Urothelium cell line (cell line): ENCODE data around the gene ANGPTL8.

Experiments used
- DNase-seq: peaks from one replicate; pipeline ENCODE4 v3.0.0; 2011; ENCODE audit warnings: low spot score, mixed read lengths
- FAIRE-seq: peaks from 2 replicates; lab custom pipeline; 2011; peaks lifted over from hg19 to GRCh38; lab: Jason Lieb, UNC

Gene ANGPTL8

DNA sequence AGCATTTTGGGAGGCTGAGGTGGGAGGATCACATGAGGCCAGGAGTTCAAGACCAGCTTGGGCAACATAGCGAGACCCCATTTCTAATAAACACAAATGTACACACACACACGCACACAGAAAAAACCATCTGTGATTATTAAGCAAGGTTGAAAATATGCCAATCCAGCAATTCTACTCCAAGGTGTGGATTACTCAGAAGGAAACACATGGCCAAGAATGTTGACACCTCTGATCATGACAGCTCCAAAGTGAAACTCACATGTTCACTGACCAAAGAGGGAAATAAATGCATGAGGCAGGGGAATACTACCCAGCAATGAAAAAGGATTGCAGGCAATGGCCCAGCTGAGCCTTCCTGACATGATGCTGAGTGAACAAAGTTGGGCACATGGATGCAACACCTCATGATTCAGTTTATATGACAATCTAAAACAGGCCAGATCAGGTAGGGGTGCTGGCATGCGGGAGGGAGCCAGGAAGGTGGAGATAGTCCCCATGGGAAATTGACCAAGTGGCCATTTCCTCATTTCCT is 18.5 kb downstream of the ANGPTL8 start:
- DNase-seq (no peak), FAIRE-seq (no peak)

DNA sequence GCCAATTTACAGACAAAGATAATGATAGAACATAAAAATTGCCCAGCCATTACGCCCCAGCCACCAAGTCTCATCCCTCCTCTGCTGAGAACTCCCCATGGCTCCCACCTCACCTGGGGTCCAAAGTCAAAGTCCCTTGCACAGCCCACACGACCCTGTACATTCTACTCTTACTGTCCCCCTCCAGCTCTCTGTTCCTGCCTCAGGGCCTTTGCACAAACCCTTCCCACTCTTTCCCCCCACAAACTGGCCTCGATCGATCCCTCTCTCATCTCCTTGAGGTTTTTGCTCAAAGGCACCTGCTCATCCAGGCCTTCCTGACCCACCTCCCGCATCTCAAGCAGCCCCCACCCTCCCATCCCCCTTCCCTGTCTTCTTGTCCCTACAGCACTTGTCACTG is 21.6 kb downstream of the ANGPTL8 start:
- DNase-seq (no peak), FAIRE-seq (no peak)

DNA sequence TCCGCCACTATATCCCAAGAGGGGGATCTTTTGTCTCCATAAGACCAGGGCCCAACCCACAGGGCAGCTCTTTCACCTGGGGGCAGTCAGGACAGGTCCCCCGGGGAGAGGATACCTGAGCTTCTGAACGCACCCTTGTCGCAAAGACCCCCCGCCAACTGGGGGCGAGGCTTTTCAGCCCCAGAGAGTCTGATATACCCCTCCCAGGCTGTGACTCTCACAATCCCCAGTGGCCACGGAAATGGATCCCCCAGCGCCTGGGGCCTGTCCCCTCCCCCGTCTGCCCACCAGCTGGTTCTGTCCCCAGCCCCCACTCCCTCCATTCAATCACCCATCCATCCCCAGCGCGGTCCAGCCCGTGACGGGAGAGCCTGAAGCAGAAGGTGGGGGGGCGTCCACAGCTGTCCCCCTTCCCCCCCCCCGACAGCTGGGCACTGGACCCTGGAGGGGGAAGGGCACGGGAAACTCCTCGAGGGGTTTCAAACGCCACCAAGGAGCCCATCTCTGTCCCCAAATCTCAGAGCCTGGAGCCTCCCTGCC is 22.1 kb downstream of the ANGPTL8 start:
- no peak for DNase-seq
- FAIRE-seq, result no peak

DNA sequence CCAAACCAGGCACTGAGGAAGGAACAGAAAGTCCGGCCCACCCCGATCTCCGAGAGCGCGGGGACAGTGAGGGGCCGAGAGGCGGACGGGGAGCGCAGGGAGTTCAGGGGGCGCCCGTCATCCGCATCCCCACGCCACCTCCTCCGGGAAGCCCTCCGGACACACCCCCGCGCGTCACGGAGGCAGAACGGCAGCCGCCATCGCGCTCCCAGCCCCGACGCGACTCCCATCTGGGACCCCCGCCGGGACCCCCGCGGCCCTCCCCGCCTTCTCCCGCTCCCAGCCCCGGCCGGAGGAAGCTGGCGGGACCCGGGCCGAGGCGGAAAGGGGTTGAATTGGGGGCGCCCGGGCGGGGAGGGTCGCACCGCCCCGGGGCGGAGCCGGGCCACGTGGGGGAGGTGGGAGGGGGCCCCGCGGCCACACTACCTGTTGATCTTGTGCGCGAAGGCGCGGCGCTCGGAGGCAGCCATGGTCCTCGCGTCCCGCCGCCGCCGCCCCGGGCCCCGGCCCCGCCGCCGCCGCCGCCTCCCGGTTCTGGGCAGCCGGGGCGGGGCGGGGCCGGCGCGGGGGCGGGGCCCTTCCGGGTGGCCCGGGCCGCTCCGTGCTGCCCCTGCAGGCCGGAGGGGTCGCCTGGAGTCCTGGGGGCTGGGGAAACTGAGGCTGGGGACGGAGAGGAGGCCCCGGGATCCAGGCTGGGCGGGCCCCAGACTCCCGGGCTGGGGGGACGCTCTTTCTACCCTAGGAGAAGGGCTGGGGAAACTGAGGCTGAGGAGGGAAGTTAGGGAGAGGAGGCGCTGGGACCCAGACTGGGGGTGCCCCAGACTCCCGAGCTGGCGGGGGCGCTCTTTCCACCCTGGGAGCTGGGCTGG is 22.8 kb downstream of the ANGPTL8 start, which contains the start of gene DOCK6:
DOCK6 (minus strand) TSS at position 554 of the 869 bp plus-strand sequence; CDS start at position 470, 84 bp downstream.
- no peak for FAIRE-seq
- DNase-seq, result peak; percentile 61

DNA sequence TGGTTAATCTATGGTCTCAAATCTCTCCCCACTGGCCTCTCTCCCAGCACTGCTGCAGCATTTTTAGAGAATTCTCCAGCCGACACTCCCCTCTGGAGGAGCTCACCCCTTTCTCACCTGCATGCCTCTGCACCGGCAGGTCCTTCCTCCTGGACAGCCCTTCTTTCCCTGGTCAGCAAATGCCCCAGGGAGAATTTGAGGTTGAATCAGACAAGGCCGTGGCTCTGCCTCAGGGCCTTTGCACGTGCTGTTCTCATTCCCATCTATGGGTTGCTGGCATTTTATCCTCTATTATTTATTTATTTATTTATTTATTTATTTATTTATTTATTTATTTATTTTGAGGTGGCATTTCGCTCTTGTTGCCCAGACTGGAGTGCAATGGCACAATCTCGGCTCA is 24.3 kb downstream of the ANGPTL8 start:
- FAIRE-seq (no peak), DNase-seq (no peak)

DNA sequence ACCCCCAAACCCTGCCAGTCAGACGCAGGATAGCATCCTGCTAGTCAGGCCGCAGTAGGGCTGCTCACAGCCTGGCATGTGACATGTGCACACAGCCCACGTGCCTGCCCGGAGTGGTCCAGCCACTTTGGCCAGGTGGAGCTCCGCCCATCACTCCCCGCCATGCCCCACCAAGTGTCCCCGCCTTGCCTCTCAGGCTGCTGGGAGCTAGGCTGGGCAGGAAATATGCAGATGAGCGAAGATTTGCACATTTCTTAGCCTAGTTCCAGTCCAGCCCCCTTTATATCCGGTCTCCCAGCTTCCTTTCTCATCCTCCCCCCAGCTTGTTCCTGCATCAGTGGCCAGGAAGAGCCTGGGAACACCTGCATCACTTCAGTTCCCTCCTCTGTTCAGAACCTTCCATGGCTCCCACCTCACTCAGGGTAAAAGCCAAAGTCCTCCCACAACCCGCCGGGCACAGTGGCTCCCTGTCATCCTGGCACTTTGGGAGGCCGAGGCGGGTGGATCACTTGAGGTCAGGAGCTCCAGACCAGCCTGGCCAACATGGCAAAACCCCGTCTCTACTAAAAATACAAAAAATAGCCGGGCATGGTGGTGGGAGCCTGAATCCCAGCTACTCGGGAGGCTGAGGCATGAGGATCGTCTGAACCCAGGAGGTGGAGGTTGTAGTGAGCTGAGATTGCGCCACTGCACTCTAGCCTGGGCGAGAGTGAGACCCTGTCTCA is 25.2 kb downstream of the ANGPTL8 start:
- FAIRE-seq (no peak), DNase-seq (no peak)

DNA sequence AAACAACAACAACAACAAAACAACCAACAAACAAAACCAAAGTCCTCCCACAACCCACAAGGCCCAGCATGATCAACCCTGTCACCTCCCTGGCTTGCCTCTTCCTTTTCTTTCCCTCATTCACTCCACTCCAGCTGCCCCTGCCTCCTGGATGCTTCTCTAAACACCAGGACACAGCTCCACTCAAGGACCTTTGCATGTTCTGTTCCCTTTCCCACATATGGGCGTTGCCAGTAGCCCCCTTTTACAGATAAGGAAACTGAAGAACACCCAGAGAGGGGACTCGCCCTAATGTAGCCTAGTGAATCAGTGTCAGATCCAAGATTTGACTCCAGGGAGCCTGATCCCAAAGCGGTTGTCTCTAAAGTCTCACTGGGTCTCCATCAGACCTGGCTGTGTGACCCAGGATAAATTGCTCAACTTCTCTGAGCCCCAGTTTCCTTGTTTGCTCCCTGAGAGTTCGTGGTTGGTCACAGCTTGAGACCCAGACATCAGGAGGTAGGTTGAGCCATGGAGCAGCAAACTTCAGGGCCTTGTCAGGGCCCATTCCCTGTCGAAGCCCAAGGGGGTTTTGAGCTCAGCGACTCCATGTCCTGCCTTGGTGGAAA is 25.9 kb downstream of the ANGPTL8 start:
- FAIRE-seq (no peak), DNase-seq (no peak)

DNA sequence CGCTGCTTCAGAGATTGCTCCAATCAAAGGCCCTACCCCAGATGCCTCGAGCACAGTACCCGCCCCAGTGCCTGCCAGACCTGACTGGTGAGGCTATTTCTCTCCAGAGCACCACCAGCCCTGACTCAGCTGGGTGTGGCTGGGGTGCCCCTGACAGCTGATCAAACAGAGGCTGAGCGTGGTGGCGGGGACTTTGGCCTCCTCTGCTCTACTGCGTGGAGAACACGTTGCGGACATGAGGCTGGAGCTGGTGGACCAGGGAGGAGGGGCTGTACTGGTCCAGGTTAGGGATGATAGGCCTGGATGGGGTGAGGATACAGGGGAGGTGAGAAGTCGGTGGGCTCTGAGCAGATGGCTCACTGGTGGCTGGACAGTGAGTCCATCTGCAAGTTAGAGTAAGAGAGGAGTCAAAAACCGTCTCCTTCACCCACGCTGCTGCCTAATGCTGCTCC is 26.4 kb downstream of the ANGPTL8 start:
- no peak for FAIRE-seq
- DNase-seq, result peak; percentile 42

DNA sequence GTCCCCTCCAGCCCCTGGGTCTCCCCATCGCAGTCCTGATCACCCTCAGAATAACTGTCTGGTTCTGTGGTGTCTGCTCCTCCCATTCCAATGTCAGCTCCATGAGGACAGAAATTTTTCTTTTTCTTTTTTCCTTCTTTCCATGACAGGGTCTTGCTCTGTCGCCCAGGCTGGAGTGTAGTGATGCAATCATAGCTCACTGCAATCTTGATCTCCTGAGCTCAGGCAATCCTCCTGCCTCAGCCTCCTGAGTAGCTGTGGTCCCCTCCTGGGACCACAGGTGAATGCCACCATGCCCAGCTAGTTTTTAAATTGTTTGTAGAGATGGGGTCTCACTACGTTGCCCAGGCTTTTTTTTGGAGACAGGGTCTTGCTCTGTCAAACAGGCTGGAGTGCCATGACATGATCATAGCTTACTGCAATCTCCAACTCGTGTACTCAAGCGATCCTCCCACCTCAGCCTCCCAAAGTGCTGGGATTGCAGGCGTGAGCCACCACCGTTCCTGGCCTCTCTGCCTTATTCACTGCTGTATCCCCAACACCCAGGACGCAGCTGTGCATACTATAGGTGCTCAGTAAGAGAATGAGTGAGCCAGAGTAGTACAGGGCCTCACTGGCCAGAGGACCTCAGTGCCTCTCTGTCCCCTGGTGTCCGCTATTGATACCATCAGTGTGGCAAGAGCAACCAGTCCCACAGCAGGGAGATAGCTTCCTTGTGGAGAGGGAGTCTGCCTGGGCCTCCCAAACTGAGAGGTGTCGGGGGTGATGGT is 28.1 kb downstream of the ANGPTL8 start:
- no peak for FAIRE-seq
- no peak for DNase-seq

DNA sequence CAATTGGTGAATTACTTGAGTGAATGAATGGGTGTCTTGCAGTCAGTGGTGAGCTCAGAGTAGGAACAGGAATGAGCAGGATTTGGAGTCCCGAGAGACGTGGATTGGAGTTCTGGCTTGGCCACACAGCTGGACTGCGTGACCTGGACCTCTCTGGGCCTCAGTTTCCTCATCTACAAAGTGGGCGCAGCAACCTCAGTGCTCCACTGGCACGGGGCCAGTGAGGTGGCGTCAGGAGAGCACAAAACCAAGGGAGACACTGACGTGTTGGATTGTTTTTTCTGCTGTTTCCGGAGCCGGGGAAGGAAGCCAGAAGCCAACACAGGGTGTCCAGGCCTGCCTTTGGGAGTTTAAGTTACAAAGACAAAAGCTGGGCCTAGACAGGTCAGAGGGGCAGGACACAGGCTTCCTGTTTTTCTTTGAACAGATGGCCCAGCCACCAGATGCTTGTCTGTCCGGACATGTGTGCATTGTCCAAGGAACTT is 29.4 kb downstream of the ANGPTL8 start:
- FAIRE-seq, result no peak

DNA sequence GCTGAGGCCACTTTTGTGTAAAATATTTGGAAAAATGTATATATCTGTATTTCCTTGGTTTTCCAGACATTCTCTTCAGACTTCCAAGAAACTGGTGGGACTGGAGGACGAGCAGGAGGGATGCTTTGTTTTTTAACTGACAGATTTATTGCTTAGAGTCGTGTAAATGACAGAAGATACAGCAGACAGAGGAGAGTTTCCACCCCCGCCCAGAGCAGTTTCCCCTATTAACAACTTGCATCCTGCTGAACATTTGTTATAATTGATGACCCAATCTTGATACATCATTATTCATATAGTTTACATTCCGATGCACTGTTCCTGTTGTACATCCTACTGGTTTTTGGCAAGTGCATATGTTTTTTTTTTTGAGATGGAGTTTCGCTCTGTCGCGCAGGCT is 30.0 kb downstream of the ANGPTL8 start:
- FAIRE-seq (no peak), DNase-seq (no peak)

More for the DNA sequence above, 29.4 kb downstream of the ANGPTL8 start:
- no peak for DNase-seq

DNA sequence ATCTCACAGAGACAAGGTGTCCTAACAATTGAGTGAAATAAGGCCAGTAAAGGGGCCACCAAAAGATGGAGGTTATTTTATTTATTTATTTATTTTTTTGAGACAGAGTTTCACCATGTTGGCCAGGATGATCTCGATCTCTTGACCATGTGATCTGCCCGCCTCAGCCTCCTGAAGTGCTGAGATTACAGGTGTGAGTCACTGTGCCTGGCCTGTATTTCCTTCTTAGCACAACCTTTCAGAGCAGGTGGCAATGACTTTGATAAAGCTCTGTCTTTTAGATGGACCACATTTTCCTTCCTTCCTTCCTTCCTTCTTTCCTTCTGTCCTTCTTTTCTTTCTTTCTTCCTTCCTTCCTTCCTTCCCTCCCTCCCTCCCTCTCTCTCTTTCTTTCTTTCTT is 33.9 kb downstream of the ANGPTL8 start:
- DNase-seq (no peak), FAIRE-seq (no peak)

DNA sequence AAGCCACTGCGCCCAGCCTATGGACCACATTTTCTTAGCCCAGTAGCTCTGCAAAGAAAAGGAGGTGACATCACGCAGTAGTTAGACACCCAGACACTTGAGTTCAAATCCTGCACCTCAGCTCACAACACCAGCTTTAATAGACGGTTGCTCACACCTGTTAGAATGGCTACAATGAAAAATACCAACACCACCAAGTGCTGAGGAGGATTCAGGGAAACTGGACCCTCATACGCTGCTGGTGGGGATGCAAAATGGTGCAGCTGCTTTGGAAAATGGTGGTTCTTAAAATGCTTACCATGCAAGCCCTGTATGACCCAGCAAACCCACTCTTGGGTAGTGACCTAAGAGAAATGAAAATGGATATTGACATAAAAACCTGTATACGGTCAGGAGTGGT is 34.6 kb downstream of the ANGPTL8 start:
- DNase-seq, result no peak
- no peak for FAIRE-seq

DNA sequence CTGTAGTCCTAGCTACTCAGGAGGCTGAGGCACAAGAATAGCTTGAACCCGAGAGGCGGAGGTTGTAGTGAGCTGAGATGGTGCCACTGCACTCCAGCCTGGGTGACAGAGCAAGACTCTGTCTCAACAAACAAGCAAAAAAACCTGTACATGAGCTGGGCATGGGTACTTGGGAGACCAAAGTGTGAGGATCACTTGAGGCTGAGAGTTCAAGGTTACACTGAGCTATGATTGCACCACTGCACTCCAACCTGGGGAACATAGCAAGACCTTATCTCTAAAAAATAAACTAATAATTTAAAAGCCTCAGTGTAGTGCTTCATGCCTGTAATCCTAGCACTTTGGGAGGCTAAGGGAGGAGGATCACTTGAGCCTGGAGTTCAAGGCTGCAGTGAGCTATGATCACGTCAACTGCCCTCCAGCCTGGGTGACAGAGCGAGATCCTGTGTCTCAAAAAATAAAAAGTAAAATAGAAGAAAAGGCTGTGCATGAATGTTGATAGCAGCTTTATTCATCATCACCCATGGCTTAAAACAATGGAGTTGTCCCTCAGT is 35.2 kb downstream of the ANGPTL8 start:
- FAIRE-seq, result no peak
- DNase-seq, result no peak

DNA sequence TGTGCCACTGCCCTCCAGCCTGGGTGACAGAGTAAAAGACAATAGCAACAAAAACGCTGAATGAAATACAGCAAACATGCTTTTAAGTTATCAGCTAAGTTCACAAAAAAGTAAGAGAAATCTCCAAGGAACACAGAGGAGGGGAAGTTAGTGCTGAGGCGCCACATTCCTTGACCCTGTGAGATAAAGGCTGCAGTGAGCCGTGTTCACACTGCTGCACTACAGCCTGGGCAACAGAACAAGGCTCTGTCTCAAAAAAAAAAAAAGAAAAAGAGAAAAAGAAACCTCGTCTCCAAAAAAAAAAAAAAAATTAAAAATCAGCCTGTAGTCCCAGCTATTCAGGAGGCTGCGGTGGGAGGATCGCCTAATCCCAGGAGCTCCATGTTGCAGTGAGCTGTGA is 39.3 kb downstream of the ANGPTL8 start:
- FAIRE-seq (no peak), DNase-seq (no peak)

DNA sequence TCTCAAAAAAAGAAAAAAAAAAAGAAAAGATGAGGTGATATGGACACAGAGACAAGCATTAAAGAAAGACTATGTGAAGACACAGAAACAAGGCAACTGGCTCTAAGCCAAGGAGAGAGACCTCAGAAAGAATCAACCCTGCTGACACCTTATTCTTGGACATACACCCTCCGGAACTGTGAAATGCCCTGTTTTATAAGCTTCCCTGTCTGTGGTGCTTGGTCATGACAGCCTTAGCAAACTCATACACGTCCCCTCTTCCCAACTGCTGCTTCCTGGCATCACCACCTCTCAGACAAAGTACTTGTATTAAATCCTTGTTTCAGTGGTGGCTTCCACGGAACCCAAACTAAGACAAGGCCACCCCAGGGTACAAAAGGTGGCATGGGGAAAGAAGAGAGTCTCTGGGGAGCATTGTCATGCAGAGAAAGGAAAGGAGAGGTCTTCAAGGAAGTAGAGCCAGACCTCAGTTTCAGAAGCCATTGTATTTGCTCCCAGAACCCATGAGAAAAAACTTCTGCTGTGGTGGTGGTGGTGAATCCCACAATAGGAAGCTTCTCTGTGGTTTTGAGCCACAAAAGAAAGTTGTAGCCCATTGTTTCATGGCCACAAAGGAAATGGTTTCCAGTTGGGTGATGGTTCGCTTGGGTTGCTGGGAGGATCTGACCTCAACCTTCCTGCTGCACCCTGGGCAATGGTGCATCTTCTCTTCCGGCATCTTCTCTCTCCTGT is 40.3 kb downstream of the ANGPTL8 start:
- DNase-seq, result no peak
- FAIRE-seq, result no peak

DNA sequence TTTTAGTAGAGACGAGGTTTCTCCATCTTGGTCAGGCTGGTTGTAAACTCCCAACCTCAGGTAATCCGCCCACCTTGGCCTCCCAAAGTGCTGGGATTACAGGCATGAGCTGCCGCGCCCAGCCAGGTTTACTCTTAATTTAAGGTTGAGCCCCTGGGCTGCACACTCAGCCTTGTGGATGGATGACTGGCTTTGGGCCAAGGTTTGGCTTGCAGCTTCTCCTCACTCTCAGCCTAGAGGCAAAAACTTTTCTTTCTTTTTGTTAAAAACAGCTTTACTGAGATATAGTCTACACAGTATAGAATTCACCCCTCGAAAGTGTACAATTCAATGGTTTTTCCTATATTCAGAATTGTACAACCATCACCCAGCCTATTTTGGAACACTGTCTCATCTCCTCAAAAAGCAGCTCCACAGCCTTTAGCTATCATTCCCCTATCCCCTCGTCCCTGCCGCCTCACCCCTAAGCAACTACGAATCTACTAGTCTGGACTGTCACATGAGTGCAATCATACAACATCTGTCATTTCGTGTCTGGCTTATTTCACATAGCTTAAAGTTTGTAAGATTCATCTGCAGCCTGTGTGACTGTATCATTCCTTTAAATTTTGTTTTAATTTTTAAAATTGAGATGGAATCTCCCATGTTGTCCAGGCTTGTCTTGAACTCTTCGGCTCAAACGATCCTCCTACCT is 42.1 kb downstream of the ANGPTL8 start:
- DNase-seq (no peak), FAIRE-seq (no peak)

DNA sequence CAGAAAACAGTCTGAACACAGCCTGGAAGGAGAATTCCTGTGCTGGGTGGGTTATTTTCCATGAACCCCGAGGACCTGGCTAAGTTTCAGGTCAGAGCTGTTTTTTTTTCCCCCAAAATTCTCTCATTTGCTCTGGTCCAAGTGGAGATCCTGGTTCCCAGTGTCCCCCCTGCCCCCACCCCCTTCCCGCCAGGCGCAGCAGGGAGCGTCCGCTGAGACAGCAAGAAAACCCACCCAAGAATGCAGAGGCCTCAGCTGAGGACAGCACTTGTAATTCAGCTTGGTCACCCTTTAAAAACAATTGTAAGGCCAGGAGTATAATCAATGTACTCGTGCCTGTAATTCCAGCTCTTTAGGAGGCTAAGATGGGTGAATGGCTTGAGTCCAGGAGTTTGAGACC is 45.1 kb downstream of the ANGPTL8 start:
- no peak for DNase-seq
- no peak for FAIRE-seq
